Pons (tissue), 1 donor: Measurements from ENCODE around the gene CREBRF.
"Not testable (repeated sequence)": the region's sequence is repeated elsewhere in the genome, so short reads cannot be mapped to it uniquely, and the experiment has no call there.

ENCODE experiments used
- DNase-seq: peaks from one replicate; pipeline ENCODE4 v3.0.0-alpha.2; 2016; ENCODE audit warnings: low spot score

Gene CREBRF

DNA sequence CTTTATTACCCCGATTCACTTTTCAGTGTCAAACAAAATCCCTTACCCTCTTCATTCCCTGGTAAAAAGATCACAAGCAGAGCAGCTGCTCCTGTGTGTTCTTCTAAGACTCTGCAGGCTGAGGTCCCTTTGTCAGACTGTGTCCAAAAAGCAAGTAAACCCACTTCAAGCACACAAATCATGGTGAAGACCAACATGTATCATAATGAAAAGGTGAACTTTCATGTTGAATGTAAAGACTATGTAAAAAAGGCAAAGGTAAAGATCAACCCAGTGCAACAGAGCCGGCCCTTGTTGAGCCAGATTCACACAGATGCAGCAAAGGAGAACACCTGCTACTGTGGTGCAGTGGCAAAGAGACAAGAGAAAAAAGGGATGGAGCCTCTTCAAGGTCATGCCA lies 34.5 kb downstream of the CREBRF start:
- DNase-seq = no peak

DNA sequence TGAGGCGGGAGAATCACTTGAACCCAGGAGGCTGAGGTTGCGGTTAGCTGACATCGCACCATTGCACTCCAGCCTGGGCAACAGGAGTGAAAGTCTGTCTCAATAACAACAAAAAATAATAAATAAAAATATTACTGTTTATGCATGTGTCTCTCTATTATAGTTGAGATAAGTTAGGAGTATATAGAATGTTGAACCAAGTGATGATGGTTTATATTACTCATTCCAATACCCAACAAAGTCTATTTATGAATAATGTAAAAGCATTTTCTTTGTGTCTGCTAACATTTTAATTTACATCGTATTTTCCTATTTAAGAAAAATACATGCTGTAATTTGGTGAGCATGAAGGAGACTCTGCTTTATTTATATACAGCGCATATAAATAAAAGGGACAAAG lies 35.8 kb downstream of the CREBRF start:
- no peak for DNase-seq

- no peak for DNase-seq
Observed at GRCh38 chr5:173093606-173094005, 37.5 kb downstream of the CREBRF start.

GRCh38 chr5:173094012-173094661 lies 38.0 kb downstream of the CREBRF start:
- peak; percentile 14 for DNase-seq

DNA sequence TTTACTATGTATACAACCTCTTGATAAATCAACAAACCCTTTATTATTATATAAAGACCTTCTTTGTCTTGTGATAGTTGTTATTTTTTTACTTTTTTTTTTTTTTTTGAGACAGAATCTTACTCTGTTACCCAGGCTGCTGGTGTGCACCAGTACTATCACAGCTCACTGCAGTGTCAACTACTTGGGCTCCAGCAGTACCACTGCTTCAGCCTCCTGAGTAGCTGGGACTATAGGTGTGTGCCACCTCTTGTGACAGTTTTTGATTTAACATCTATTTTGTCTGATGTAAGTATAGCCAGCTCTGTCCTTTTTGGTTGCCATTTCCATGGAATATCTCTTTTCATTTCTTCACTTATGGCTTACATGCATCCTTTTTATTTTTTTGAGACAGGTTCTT lies 42.6 kb downstream of the CREBRF start:
- no peak for DNase-seq

DNA sequence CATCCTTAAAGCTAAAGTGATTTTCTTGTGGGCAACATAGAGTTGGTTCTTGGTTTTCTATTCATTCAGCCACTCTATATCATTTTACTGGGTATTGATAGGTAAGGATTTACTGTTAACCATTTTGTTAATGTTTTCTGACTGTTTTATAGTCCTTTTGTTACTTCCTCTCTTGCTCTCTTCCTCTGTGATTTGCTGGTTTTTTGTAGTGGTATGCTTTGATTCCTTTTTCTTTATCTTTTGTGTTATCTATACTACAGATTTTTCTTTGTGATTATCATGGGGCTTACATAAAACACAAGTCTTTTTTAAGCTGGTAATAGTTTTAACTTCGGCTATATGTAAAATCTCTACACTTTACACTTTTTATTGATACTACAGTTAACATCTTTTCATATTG lies 43.3 kb downstream of the CREBRF start:
- DNase-seq = no peak

- DNase-seq = no peak
Observed at GRCh38 chr5:173101245-173101644, 45.1 kb downstream of the CREBRF start.

DNA sequence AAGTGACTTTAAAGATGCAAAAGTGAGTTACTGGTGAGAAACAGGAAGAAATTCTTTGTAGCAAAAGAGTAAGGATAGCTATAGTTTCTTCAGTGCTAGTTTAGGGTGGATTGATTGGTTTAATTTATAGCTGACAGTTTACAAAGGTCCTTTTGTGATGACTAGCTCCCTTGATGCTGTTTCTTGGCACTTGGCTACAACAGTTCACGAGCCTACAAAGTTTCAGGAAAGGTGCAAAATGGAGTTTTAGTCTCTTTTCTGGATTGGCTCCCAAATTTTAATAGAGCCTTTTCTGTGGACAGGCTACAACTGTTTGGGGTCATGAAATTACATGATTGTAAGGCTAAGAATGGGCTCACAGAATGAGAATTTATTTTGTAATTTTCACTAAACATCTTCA lies 47.3 kb downstream of the CREBRF start:
- DNase-seq = peak; percentile 55

DNA sequence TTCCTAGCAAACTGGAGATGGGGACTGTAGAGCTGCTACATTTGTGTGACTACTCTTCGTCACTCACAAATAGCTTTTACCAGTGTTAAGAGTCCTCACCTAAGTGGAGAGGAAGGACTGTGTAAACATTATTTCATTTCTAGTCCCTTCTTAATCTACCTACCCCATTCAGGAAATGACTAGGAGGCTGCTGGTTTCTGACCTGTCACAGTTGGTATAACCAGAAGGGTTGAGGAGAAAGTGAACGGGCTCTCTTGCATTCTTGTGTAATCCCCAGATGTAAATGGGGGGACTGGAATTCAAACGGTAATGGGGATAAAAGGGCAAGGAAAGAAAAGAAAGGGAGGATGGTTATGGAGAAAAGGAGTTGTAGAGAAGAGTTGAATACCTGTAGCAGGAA lies 52.8 kb downstream of the CREBRF start:
- no peak for DNase-seq

DNA sequence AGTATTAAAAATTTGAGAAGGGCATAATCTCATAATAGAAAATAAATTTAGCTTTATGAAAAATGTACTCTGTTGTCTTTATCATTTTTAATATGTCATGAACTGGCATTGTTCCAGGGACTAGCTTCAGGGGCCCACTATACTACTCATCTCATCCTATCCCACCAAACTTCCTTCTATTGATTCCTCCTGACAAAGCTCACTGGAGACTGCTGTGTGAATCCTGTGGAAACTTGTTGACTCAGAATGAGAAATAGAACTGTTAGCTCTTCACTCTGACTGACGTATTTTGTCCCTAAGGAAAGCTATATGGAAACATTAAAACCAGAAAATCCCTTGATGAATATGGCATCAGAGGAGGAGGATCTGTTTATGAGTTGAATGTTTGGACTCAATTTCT lies 58.4 kb downstream of the CREBRF start:
- DNase-seq = no peak

GRCh38 chr5:173119719-173120118 lies 63.6 kb downstream of the CREBRF start:
- DNase-seq = no peak

- DNase-seq = no peak
Observed at GRCh38 chr5:173123416-173123815, 67.3 kb downstream of the CREBRF start.

- not testable (repeated sequence) for DNase-seq
Observed at GRCh38 chr5:173132166-173132565, 76.0 kb downstream of the CREBRF start.

GRCh38 chr5:173138707-173139106 lies 82.6 kb downstream of the CREBRF start:
- no peak for DNase-seq

DNA sequence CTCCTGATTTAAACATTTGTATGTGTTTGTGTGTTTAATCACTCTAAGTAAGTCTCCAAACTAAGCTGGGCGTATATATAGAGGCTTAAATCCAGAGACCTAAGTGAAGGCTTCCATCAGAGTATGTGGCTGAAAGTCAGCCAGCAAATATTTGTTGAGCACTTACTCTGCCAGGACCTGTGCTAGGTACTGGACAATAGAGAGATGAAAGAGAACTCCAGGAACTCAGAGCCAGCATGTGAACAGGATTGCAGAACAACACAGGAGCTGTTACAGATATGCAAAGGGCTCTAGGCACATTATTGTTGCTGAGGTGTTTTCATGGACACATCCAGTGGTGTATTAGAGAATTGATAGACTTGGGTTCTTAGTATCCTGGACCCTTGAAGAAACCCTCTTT lies 83.5 kb downstream of the CREBRF start:
- DNase-seq = no peak

- DNase-seq = no peak
Observed at GRCh38 chr5:173140769-173141168, 84.6 kb downstream of the CREBRF start.

GRCh38 chr5:173143567-173143966 lies 87.4 kb downstream of the CREBRF start:
- DNase-seq = no peak

DNA sequence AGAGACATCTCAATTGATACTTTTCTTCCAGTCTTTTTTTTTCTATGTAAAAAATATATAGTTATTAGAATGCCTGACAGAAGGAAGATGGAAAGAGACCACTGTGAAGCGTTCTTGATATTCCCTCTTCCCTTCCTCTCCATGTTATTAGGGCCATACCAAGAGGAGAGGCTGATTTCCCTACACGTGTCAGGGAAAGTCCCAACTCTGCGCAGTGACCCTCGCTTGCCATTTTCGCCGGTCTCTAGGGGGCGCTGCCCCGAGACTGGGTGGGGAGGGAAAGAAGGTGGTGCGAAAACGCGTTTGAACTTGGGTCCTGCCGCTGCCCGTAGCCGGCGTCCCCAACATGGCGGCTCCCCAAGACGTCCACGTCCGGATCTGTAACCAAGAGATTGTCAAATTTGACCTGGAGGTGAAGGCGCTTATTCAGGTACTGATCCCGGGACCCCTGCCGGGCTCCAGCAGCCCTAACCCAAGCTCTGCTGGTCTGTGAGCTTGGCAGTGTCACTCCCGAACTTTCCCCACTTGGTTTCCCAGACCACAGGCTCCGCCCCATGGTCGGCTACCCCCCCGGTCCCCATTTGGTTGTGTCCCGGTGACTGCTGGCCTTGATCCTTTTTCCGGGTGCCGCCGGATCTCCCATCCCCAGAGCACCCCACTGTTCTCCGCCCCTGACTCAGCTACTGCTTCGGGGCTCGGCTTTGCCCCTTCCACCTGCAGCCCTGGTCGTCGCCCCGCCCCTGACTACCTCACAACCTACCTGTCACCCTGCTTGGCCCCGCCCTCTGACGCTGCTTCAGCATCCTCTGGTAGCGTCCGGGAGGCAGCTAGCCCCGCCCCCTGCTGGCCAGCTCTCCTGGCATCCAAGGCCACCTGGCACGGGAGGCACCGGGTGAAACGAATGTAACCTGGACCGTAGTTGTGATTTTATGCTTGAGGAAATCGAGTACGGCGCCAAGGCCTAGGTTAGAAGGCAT lies 88.3 kb downstream of the CREBRF start, which contains the start of gene BNIP1:
Gene BNIP1 (plus strand): TSS at position 332 of the 977 bp plus-strand sequence. CDS start 15 bp downstream, at position 347.
- DNase-seq = peak; percentile 92

DNA sequence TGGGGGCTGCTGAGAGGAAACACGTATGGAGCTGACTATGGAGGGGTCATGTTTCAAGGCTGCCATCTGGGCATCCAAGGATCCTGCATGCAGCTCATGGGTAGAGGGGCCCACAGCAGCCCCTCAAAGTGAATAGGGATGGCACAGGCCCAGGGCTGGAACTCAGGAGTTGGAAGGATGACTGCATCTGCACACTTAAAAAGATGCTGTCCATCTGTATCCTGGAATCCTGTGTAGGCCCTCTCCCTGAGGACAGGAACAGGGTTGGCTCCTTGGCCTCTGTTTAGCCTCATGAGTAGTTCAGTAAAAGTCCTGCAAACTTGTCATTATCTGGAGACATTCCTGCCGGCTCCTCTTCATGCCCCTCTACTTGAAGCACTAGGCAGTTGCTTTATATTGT lies 92.2 kb downstream of the CREBRF start:
- no peak for DNase-seq

GRCh38 chr5:173152547-173152946 lies 96.4 kb downstream of the CREBRF start:
- DNase-seq = no peak

- DNase-seq = no peak
Observed at GRCh38 chr5:173153842-173154241, 97.7 kb downstream of the CREBRF start.

GRCh38 chr5:173154619-173155018 lies 98.5 kb downstream of the CREBRF start:
- not testable (repeated sequence) for DNase-seq

- peak; percentile 80 for DNase-seq
Observed at GRCh38 chr5:173155912-173156311, 99.8 kb downstream of the CREBRF start.
